GM18505 (cell line): ENCODE measurements around the gene MMS19.

Experiments used
- ATAC-seq: cut with Tn5 transposase; IDR thresholded peaks from one replicate; pipeline ENCODE4 v1.9.1; 2021; ENCODE audit not compliant: unreplicated experiment
- POLR2A ChIP-seq: IDR thresholded peaks from 4 replicates; pipeline ENCODE4 v1.6.1; 2011; ENCODE audit warnings: borderline replicate concordance; ENCODE audit not compliant: insufficient read depth, insufficient read length; ENCODE audit errors: extremely low read depth

The MMS19 gene

GRCh38 chr10:97520520-97520919 lies 22.3 kb upstream of the MMS19 start:
- no peak for TF ChIP-seq POLR2A
- ATAC-seq: no peak

DNA sequence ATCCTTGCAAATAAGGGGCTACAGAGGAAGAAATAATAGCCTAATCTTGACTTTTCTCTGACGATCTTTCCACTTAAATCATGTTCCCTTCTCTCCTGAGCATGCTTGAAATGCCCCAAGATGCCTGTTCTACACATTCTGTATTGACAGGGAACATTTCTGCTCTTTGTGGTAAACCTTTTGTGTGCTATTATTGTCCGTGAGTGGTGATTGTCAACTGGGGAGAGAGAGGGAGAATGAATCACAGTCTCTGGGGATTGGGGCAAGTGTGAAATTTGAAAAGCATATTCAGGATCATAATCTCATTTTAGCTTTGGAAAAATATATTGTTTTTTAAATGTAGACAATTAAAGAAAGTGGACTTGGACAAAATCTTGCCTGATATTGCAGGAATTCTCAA lies 21.1 kb upstream of the MMS19 start:
- TF ChIP-seq POLR2A: no peak
- no peak for ATAC-seq

DNA sequence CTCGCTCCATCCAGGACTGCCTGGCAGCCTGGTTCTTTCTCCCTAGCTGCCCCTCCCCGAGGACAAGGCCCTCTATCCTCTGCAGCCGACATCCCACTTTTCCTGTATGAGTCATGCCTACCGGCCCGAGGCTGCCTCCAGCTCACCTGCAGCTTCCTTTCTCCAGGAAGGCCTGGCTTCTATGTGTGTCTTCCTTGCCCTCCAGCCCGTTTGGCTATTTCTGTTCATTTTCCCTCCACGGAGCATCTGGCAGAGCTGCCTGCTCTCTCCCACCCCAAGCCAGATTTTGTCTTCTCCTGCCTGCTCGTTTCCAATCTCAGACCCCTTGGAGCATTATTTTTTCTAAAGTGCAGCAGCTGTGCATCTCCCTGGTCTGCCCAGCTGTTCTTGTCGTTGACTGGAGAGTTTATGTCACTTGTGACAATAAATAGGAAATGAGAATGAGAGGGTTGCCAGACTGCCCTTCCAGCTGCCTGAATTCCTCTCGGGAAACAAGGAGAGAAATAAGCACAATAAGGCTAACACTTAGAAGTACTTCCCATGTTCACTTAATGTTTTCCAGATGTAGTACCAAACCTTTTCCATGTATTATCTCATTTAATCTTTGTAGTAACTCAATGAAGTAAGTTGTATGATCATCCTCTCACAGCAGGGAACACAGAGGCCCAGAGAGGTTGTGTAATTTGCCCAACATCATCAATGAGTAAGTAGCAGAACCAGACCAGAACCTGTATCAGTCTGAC lies 20.2 kb upstream of the MMS19 start:
- no peak for TF ChIP-seq POLR2A
- no peak for ATAC-seq

DNA sequence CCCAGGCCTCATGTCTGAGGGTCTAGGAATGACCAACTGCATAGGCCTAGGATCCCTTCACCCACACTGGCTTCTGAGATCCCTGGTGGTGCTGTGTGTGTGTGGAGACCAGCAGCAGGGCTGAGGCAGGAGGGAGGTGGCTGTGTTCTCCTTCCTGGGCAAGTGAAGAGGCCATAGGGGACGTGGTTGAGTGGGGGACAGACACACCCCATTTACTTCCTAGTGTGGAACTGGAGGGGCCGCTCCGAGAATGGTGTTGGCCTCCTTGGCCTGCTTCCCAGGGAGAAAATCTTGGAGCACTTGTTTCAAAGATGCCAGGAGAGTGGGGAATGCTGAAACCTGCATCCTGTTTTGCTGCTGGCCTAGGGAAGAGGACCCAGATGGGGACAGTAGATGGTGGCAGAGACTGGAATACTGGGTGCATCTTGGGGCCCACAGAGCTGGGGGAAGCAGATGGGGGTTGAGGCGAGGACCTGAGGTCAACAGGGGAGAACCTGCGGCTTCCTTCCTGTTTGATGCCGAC lies 19.6 kb upstream of the MMS19 start:
- no peak for TF ChIP-seq POLR2A
- no peak for ATAC-seq

DNA sequence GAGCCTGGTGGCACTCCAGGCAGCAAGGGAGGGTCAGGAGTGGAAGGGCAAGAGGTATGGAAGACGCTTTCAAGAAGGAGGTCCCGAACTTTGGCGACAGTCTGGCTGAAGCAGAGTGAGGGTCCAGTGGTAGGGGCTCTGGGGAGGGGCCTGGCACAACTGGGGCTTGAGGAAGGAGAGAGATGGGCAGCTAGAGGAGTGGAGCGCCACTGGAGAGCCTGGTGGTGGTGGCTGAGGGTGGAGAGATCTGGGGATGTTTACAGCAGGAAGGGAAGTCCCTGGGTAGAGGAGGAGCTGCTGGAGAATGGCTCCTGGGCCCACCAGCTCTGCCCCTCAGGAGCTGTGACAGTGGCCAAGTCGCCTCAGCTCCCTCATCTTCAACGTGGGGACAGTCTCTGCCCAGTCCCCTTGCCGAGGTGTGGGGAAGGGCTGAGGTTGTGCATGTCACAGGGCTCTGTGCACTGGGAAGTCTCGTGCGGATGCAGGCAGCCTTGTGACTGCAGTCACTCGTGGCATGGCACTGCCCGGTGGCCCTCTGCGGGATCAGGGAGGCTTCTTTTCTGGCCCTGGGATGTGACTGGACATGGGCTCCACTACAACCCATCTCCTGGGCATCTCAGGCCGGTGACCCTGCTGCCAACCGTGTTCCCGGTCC lies 19.0 kb upstream of the MMS19 start:
- no peak for TF ChIP-seq POLR2A
- no peak for ATAC-seq

GRCh38 chr10:97515271-97515978 lies 17.2 kb upstream of the MMS19 start:
- no peak for ATAC-seq

GRCh38 chr10:97514344-97514743 lies 16.1 kb upstream of the MMS19 start:
- no peak for ATAC-seq
- no peak for TF ChIP-seq POLR2A

More at GRCh38 chr10:97515271-97515978, 17.2 kb upstream of the MMS19 start:
- TF ChIP-seq POLR2A: no peak

DNA sequence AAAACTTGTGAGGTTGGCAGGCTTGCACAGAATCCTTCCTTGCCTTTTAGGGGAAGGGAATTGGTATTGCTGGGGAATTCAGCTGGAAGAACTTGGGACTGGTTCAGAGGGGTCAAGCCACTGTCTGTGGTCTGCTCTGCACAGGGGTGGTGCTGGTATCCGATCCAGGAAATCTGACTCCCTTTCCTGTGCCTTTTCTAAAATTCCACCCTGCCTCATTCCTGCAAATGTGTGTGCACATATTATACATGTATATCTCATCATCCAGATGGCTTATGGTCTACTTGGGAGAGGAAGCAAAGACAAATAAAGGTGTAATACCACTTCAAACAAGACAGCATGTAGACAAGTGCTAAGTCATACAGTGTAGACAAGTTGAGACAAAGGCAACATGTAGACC lies 14.8 kb upstream of the MMS19 start:
- ATAC-seq: no peak

GRCh38 chr10:97511711-97512440 lies 13.7 kb upstream of the MMS19 start:
- ATAC-seq: no peak
- no peak for TF ChIP-seq POLR2A

More for the DNA sequence above, 14.8 kb upstream of the MMS19 start:
- TF ChIP-seq POLR2A: no peak

- no peak for ATAC-seq
These were observed 12.5 kb upstream of the MMS19 start for GRCh38 chr10:97510686-97511085.

GRCh38 chr10:97509120-97509680 lies 11.0 kb upstream of the MMS19 start:
- TF ChIP-seq POLR2A: no peak
- ATAC-seq: no peak

More at GRCh38 chr10:97510686-97511085, 12.5 kb upstream of the MMS19 start:
- TF ChIP-seq POLR2A: no peak

- ATAC-seq: no peak
- TF ChIP-seq POLR2A: no peak
These were observed 10.1 kb upstream of the MMS19 start for GRCh38 chr10:97508342-97508741.
